HUES48 (cell line): ENCODE results near the gene PCNX2.
A peak's percentile ranks its signal among the peaks of the same experiment; 100 is the strongest.

Experiments used
- H3K27ac ChIP-seq: one replicate; pipeline ENCODE4 v1.7.0; 2013; ENCODE audit warnings: low read depth, low read length, inconsistent platforms
- H3K27me3 ChIP-seq: 2 replicates; pipeline ENCODE4 v1.6.1; 2013; ENCODE audit warnings: mild to moderate bottlenecking, low read length; ENCODE audit not compliant: control insufficient read depth, insufficient read depth
- H3K36me3 ChIP-seq: 2 replicates; pipeline ENCODE4 v1.6.1; 2013; ENCODE audit warnings: low read length; ENCODE audit not compliant: control insufficient read depth, insufficient read depth
- H3K4me1 ChIP-seq: 2 replicates; pipeline ENCODE4 v1.6.1; 2013; ENCODE audit warnings: mild to moderate bottlenecking, low read length; ENCODE audit not compliant: control insufficient read depth, insufficient read depth
- H3K4me3 ChIP-seq: 2 replicates; pipeline ENCODE4 v1.5.1; 2013; ENCODE audit warnings: mild to moderate bottlenecking, low read depth, low read length
- H3K9ac ChIP-seq: 2 replicates; pipeline ENCODE4 v1.6.1; 2013; ENCODE audit warnings: mild to moderate bottlenecking, low read depth, low read length, moderate library complexity
- H3K9me3 ChIP-seq: 2 replicates; pipeline ENCODE4 v1.6.1; 2013; ENCODE audit warnings: low read length; ENCODE audit not compliant: control insufficient read depth, insufficient read depth

PCNX2 gene

DNA sequence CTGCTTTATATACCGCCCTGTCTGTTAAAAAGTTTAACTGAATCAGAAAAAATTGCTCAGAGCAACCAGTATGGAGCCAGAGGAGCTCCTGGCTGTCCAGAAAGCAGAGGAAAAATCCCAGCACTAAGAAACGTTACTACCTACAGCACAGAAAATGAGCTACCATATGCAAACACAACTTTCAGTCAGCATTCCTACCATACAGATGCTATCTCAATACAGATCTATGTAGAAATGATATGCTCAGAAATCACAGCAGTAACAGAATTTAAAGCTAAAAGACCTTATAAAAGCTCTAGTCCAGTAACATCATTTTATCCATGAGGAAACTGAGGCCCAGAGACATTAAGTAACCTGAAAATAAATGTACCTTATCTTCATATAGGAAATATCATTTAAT, 38.7 kb downstream of the PCNX2 start:
- Histone ChIP-seq H3K9me3 (no peaks in the 10 kb centered on the region), H3K36me3 (peaks cover 92% of the 10 kb centered on the region), H3K27ac (no peak overlapping the region), H3K27me3 (no peaks in the 10 kb centered on the region), H3K4me1 (no peaks in the 10 kb centered on the region; the same call in 1 of the 2 replicates), H3K4me3 (no peak overlapping the region), H3K9ac (no peak overlapping the region)

DNA sequence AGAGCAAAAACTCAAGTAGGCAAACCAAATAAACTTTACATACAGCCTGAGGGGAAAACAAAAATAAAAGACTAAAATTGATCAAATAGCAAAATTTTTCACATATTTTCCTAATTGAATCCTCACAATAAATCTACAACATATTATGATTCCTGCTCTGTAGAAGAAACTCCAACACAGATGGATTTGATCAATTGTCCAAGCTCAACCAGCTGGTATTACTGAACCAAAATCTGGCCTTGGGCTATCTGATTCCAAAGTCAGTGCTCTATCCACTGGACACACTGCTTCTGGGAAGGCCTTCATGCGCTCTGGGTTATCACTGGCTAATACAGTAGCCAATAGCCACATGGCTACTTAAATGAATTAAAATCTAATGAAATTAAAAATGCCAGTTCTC, 39.3 kb downstream of the PCNX2 start:
- peaks cover 92% of the 10 kb centered on the region for H3K36me3 ChIP-seq
- no peak overlapping the region for H3K27ac ChIP-seq

DNA sequence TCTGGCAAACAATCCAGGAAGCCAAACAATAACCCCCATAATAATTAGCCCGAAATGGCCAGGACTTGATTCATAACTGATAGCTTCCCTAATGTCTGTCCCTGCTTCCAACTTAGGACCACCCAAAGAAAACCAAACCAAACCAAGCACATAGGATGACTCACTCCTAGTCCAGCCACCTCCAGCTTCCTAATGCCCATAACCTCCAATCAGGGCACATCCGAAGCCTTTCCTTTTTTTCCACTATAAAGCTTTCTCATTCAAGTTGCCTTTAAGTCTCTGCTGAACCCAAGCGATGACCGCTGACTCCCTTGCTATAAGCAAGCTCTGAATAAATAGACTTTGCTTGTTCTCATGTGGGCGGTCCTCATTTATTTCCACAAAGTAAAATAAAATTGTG, 40.4 kb downstream of the PCNX2 start:
- Histone ChIP-seq H3K27ac (peak overlapping the region; percentile 22), H3K36me3 (peaks cover 92% of the 10 kb centered on the region), H3K27me3 (no peaks in the 10 kb centered on the region), H3K9me3 (no peaks in the 10 kb centered on the region), H3K4me3 (no peak overlapping the region), H3K4me1 (no peaks in the 10 kb centered on the region; the same call in 1 of the 2 replicates), H3K9ac (no peak overlapping the region)

More for the DNA sequence above, 39.3 kb downstream of the PCNX2 start:
- H3K27me3 ChIP-seq, result no peaks in the 10 kb centered on the region
- no peaks in the 10 kb centered on the region; the same call in 1 of the 2 replicates for H3K4me1 ChIP-seq
- no peak overlapping the region for H3K4me3 ChIP-seq
- H3K9ac ChIP-seq, result no peak overlapping the region
- no peaks in the 10 kb centered on the region for H3K9me3 ChIP-seq

DNA sequence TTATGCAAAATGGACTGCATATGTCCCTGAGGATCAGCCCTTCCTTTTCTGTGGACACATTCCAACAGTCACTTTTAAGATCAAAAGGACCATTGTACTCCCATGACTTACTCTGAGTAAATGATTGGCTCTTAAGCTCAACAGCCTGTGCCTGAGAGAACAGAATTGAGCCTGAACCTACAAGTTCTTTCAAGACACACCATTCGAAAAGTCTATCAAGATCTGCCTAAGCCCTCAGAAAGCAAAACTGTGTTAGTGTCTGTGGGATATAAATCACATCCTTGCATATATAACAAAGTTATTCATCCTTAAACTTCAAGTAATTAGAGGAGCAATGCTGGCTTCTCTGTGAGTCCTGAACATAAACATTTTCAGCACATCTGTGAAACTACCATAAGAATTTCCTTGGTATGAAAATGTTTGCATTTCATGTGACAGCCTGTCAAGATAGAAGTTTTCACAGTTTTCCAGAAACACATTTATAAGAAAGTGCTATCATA, 41.6 kb downstream of the PCNX2 start:
- H3K9me3 ChIP-seq, result no peaks in the 10 kb centered on the region
- no peaks in the 10 kb centered on the region; the same call in 1 of the 2 replicates for H3K4me1 ChIP-seq
- H3K36me3 ChIP-seq, result peaks cover 92% of the 10 kb centered on the region
- no peak overlapping the region for H3K27ac ChIP-seq
- no peak overlapping the region for H3K9ac ChIP-seq
- H3K27me3 ChIP-seq, result no peaks in the 10 kb centered on the region
- H3K4me3 ChIP-seq, result no peak overlapping the region

DNA sequence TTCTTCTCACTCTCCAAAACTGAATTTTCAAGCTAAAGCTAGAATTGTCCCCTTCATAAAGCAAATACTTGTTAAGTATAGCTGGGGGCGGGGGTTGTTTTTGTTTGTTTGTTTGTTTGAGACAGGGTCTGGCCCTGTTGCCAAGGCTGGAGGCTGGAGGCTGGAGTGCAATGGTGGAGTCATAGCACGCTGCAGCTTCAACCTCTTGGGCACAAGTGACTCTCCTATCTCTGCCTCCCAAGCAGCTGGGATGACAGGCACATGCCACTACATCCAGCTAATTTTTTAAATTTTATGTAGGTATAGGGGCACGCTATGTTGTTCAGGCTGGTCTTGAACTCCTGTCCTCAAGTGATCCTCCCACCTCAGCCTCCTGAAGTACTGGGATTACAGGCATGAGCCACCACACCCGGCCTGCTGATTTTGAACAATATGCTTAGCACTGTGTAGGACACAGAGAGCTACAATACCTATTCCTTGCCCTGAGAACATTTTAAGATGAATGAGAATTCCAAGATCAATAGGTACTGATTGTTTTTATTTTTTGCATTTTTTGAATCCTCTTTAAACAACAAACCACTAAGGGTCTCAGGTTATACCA, 42.2 kb downstream of the PCNX2 start:
- peaks cover 92% of the 10 kb centered on the region for H3K36me3 ChIP-seq
- no peak overlapping the region for H3K4me3 ChIP-seq
- no peak overlapping the region for H3K9ac ChIP-seq
- H3K27ac ChIP-seq, result no peak overlapping the region
- H3K27me3 ChIP-seq, result no peaks in the 10 kb centered on the region
- no peaks in the 10 kb centered on the region for H3K9me3 ChIP-seq
- H3K4me1 ChIP-seq, result no peaks in the 10 kb centered on the region; the same call in 1 of the 2 replicates

DNA sequence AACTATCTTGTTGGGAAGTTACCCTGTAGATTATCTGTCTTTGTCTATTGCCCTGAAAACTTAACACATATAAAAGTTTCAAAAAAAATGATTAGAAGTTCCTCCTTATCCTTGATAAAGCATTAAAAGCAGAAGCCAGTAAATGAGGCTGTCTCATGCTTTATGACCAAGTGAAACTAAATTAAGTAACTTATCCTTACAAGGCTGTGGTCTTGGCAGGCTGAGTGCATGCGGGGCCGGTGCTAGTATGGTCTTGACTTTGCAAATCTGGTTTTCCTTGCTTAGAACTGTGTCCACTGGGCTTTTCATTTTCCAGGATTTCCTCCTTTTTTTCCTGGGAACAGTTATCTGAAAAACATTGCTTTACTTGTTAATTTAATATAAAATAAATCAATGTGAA, 43.1 kb downstream of the PCNX2 start:
- Histone ChIP-seq H3K9ac (no peak overlapping the region), H3K36me3 (peaks cover 86% of the 10 kb centered on the region), H3K4me1 (no peaks in the 10 kb centered on the region; the same call in 1 of the 2 replicates), H3K27ac (no peak overlapping the region), H3K9me3 (no peaks in the 10 kb centered on the region), H3K4me3 (no peak overlapping the region), H3K27me3 (no peaks in the 10 kb centered on the region)

DNA sequence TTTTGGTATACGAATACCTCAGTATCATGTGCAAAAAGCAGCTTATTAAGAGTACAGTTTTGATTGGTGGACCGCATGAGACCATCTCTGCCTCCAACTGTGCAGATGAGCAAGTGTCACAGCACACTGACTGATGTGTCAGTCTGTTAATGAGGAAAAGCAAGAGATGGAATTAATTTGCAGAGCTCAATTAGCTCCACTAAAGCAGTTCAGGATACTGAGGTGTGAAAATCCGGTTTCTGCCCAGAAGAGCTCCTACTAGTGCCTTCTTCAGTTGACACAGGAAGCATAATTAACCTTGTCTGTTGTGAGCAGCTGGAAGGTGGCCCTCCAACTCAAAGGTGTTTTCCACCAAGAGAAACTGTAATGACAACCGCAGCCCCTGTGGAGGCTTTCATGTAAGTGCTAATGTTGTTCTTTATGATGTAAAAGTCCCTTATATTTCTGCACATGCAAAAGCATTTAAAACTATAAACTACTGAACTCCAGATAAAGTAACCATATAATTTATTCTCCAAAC, 44.3 kb downstream of the PCNX2 start:
- Histone ChIP-seq H3K27me3 (no peaks in the 10 kb centered on the region), H3K27ac (no peak overlapping the region), H3K36me3 (peaks cover 83% of the 10 kb centered on the region), H3K9ac (no peak overlapping the region), H3K4me3 (no peak overlapping the region), H3K4me1 (no peaks in the 10 kb centered on the region), H3K9me3 (no peaks in the 10 kb centered on the region)

DNA sequence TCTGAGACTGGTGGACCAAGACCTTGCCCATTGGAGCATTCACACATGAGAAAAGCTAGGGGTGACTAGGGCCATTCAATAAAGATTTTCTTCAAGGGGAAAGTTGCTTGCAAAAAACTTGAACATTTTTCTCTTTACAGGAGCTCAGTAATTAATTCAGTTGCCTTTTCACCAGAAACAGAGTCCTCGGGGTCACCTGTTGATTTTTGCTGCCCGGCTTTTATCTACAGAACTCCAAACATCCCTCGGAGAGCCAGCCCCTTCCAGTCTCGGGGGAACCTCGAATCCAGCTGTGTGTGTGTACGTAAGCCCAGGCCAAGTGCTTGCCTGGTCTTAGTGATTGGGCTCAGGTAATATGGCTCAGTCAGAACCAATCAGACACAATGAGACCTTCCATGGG, 47.5 kb downstream of the PCNX2 start:
- Histone ChIP-seq H3K4me3 (no peak overlapping the region), H3K9ac (no peak overlapping the region), H3K27ac (no peak overlapping the region), H3K4me1 (no peaks in the 10 kb centered on the region), H3K27me3 (no peaks in the 10 kb centered on the region), H3K9me3 (no peaks in the 10 kb centered on the region), H3K36me3 (peaks cover 69% of the 10 kb centered on the region)

DNA sequence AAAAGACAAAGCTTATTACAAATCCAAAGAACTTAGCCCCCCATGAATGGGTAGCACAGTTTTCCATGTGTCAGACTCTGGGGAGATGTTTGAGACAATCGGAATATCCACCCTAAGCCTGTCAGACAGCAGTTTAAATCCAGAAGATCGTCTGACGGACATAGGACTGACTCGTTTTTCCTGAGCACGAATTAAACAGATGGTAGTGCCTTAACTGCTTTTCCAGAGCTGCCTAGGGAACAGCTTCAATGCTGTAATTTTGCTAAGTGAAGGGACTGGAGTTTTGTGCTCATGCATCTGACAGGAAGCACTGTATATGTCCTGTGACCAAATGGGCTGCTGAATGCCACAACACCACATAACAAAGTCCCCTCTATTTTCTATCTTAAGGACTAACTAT, 48.6 kb downstream of the PCNX2 start:
- Histone ChIP-seq H3K9ac (no peak overlapping the region), H3K4me3 (no peak overlapping the region), H3K27ac (no peak overlapping the region), H3K4me1 (no peaks in the 10 kb centered on the region), H3K36me3 (peaks cover 63% of the 10 kb centered on the region), H3K27me3 (no peaks in the 10 kb centered on the region), H3K9me3 (no peaks in the 10 kb centered on the region)

DNA sequence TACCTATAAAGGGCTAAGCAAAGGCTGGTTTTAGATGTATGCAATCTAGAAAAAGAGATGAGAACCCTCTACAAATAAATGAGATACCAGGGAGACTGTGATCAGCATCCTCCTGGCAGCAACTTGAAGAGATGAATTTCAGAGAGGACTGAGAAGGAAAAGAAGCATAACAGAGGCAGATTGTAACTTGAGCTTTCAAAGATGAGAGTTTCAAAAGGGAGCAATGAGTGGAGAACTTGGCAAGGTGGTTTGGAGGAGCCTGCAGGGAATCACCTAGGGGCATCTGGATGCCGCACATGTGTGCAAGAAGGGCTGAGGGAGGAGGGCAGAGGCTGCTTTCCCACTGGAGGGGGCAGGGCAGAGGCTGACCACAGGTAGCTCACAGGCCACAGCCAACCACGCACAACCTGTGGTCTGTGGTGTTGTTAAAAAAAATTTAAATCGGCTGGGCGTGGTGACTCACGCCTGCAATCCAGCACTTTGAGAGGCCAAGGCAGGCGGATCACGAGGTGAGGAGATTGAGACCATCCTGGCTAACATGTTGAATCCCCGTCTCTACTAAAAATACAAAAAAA, 50.2 kb downstream of the PCNX2 start:
- Histone ChIP-seq H3K4me1 (no peaks in the 10 kb centered on the region), H3K27me3 (no peaks in the 10 kb centered on the region), H3K4me3 (no peak overlapping the region), H3K27ac (no peak overlapping the region), H3K9ac (no peak overlapping the region), H3K36me3 (peaks cover 57% of the 10 kb centered on the region), H3K9me3 (no peaks in the 10 kb centered on the region)

DNA sequence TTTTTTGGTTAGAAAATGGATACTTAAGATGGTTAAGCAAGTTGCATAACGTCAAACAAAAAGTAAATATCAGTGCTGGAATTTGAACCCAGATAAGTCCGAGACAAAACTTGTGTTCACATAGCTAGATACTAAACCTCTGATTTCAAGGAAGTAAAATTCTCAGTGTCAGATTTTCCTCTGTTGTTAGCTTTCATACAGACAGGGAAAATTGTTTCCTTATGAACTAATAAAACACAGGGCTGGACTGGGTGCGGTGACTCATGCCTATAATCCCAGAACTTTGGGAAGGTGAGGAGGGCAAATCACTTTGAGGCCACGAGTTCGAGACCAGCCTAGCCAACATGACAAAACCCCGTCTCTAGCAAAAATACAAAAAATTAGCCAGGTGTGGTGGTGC, 51.3 kb downstream of the PCNX2 start:
- Histone ChIP-seq H3K4me1 (no peaks in the 10 kb centered on the region), H3K27ac (no peak overlapping the region), H3K27me3 (no peaks in the 10 kb centered on the region), H3K36me3 (peaks cover 57% of the 10 kb centered on the region), H3K4me3 (no peak overlapping the region), H3K9me3 (no peaks in the 10 kb centered on the region), H3K9ac (no peak overlapping the region)
